HEK293T (cell line): ENCODE results near the gene ANAPC5.

Experiments used
- CTCF ChIA-PET: fragments of 350-600 bp; formaldehyde crosslinking; extraction: SDS; loops from one replicate; lab custom pipeline; 2021; ENCODE audit warnings: antibody characterized with exemption, inconsistent platforms; lab: Yijun Ruan, JAX
- POLR2A ChIA-PET: fragments of 350-600 bp; formaldehyde crosslinking; extraction: SDS; loops from one replicate; lab custom pipeline; 2020; ENCODE audit warnings: antibody characterized with exemption, inconsistent platforms; lab: Yijun Ruan, JAX
- DNase-seq: peaks from one replicate; pipeline ENCODE4 v3.0.0; 2012; ENCODE audit warnings: mixed read lengths; ENCODE audit errors: extremely low spot score
- ARNT ChIP-seq: fragments of 450-650 bp; IDR thresholded peaks from 2 replicates; pipeline ENCODE4 v1.6.1; 2017; ENCODE audit warnings: mild to moderate bottlenecking
- BHLHE40 ChIP-seq: fragments of 450-650 bp; IDR thresholded peaks from 2 replicates; pipeline ENCODE4 v1.6.1; 2016; ENCODE audit warnings: mild to moderate bottlenecking, moderate library complexity, borderline replicate concordance
- CTBP1 ChIP-seq: fragments of 450-650 bp; IDR thresholded peaks from 2 replicates; pipeline ENCODE4 v1.6.1; 2016; ENCODE audit warnings: borderline replicate concordance
- ELF4 ChIP-seq: fragments of 450-650 bp; IDR thresholded peaks from 2 replicates; pipeline ENCODE4 v1.6.1; 2017; ENCODE audit warnings: antibody characterized with exemption
- FOXA1 ChIP-seq: fragments of 450-650 bp; IDR thresholded peaks from 2 replicates; pipeline ENCODE4 v1.6.1; 2016; ENCODE audit warnings: mild to moderate bottlenecking
- FOXK2 ChIP-seq: fragments of 450-650 bp; IDR thresholded peaks from 2 replicates; pipeline ENCODE4 v1.6.1; 2016; ENCODE audit warnings: mild to moderate bottlenecking
- FOXM1 ChIP-seq: fragments of 450-650 bp; IDR thresholded peaks from 2 replicates; pipeline ENCODE4 v1.6.1; 2017; ENCODE audit warnings: mild to moderate bottlenecking, borderline replicate concordance
- HDGF ChIP-seq: fragments of 450-650 bp; IDR thresholded peaks from 2 replicates; pipeline ENCODE4 v1.6.1; 2017; ENCODE audit warnings: antibody characterized with exemption, borderline replicate concordance
- L3MBTL2 ChIP-seq: fragments of 450-650 bp; conservative IDR thresholded peaks from 2 replicates; pipeline ENCODE4 v1.6.1; 2016; ENCODE audit warnings: mild to moderate bottlenecking
- LEF1 ChIP-seq: fragments of 450-650 bp; IDR thresholded peaks from 2 replicates; pipeline ENCODE4 v1.6.1; 2017; ENCODE audit warnings: mild to moderate bottlenecking, borderline replicate concordance
- NFRKB ChIP-seq: fragments of 450-650 bp; IDR thresholded peaks from 2 replicates; pipeline ENCODE4 v1.6.1; 2016; ENCODE audit warnings: mild to moderate bottlenecking, moderate library complexity
- SP1 ChIP-seq: fragments of 450-650 bp; IDR thresholded peaks from 2 replicates; pipeline ENCODE4 v1.6.1; 2017
- SUZ12 ChIP-seq: fragments of 450-650 bp; IDR thresholded peaks from 2 replicates; pipeline ENCODE4 v1.6.1; 2016; ENCODE audit warnings: mild to moderate bottlenecking
- TARDBP ChIP-seq: fragments of 450-650 bp; IDR thresholded peaks from 2 replicates; pipeline ENCODE4 v1.6.1; 2016
- ZNF384 ChIP-seq: fragments of 450-650 bp; IDR thresholded peaks from 2 replicates; pipeline ENCODE4 v1.6.1; 2016
- TF ChIP-seq, protein P1 (sequence below): fragments of 450-650 bp; IDR thresholded peaks from 2 replicates; pipeline ENCODE4 v1.6.1; 2016

The ANAPC5 gene

DNA sequence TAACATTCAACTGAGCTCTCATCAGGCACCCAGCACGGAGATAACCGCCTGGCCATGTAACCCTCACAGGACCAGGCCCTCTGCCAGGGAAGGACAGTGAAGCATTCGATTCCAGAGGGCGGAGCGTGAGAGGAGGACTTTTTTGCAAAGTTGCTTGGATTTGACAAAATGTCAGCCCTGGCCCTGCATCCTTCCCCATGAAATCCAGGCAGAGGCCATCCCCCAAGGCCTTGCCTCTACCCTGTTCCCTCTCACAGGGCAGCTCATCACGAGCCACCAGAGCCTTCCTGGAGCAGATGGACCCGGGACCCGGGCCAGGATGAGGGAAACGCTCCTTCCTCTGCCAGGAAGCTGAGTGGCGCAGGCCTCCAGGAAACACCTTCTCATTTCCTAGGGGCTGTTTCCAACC, 72.7 kb downstream of the ANAPC5 start:
- TF ChIP-seq, protein P1, sequence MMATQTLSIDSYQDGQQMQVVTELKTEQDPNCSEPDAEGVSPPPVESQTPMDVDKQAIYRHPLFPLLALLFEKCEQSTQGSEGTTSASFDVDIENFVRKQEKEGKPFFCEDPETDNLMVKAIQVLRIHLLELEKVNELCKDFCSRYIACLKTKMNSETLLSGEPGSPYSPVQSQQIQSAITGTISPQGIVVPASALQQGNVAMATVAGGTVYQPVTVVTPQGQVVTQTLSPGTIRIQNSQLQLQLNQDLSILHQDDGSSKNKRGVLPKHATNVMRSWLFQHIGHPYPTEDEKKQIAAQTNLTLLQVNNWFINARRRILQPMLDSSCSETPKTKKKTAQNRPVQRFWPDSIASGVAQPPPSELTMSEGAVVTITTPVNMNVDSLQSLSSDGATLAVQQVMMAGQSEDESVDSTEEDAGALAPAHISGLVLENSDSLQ = no peak
- TF ChIP-seq LEF1 (no peak), TARDBP (no peak), BHLHE40 (no peak), FOXA1 (no peak), SP1 (no peak)
- ChIA-PET POLR2A (no interaction called here), CTCF (no interaction called here)
- no peak for DNase-seq

DNA sequence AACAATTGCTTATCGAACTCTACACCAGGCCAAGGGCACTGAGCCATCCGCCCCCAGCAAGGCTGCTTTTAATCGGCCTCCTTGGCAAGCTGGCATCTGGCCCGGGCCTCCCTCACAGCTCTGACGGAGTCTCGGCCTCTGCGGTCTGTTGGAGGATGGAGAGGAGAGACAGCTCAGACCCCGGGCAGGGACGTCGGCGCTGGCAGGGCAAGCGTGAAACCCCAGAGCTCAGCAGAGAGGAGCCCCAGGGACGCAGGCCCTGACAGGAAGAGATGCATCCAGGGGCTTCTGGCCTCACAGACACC, 73.2 kb downstream of the ANAPC5 start:
- no peak for DNase-seq
- ChIA-PET POLR2A (no interaction called here), CTCF (no interaction called here)

GRCh38 chr12:121278169-121279070, 73.8 kb downstream of the ANAPC5 start:
- ChIA-PET CTCF (no interaction called here), POLR2A (no interaction called here)
- no peak for DNase-seq
- no peak for TF ChIP-seq L3MBTL2

More for the DNA sequence above, 73.2 kb downstream of the ANAPC5 start:
- TF ChIP-seq FOXK2 (no peak), CTBP1 (no peak), HDGF (no peak), FOXM1 (no peak), SP1 (no peak), L3MBTL2 (no peak), ZNF384 (no peak), NFRKB (no peak), ARNT (no peak), ELF4 (no peak), SUZ12 (no peak), LEF1 (no peak), TARDBP (no peak), FOXA1 (no peak), BHLHE40 (no peak)
- TF ChIP-seq, protein P1 = no peak

DNA sequence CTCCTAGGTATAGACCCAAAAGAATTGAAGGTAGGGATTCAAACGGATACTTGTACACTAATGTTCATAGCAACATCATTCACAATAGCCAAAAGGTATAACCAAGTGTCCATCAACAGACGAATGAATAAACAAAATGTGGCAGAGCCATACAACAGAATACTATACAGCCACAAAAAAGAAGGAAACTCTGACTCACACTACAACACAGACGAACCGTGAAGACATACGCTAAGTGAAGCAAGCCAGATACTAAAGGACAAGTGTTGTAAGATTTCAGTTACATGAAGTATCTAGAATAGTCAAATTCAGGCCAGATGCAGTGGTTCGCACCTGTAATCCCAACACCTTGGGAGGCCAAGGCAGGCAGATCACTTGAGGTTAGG, 74.8 kb downstream of the ANAPC5 start:
- ChIA-PET POLR2A (no interaction called here), CTCF (no interaction called here)
- TF ChIP-seq L3MBTL2 (no peak), LEF1 (no peak), FOXA1 (no peak), SUZ12 (no peak), NFRKB (no peak), BHLHE40 (no peak)
- no peak for DNase-seq

- DNase-seq = no peak
- ChIA-PET POLR2A (no interaction called here), CTCF (no interaction called here)
- TF ChIP-seq, protein P1 = no peak
- TF ChIP-seq CTBP1 (no peak), NFRKB (no peak), FOXA1 (no peak), ELF4 (no peak), LEF1 (no peak), L3MBTL2 (no peak), FOXM1 (no peak), SP1 (no peak), FOXK2 (no peak), TARDBP (no peak)
Observed at GRCh38 chr12:121274036-121274763, 78.0 kb downstream of the ANAPC5 start.

DNA sequence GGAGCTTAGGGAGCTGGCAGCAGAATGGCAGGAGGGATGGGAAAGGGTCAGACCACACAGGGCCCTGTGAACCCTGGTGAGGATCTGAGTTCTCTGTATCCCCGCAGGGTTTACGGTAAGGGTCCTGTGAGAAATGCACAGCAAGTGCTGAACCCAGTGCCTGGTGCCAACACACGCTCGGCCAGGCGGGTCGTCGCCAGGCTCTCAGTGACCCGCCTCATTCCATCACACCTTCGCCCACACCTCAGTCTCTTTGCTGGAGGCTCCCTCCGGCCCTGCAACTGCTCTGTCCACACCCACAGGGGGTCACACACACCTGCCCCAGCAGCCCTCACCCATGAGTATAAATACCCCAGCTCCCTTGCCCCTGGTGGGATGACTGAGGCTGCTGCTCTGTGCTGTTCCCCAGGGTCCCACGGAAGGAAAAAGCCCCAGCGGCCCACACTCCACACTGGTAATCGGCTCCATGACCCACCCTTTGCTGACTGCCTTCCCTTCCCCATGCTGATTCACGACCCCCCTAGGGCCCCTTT, 78.8 kb downstream of the ANAPC5 start:
- no peak for DNase-seq
- POLR2A ChIA-PET = no interaction called here
- CTCF ChIA-PET = no interaction called here
- TF ChIP-seq FOXA1 = no peak
- TF ChIP-seq, protein P1 = no peak
- TF ChIP-seq CTBP1 = no peak
- no peak for TF ChIP-seq SUZ12
- no peak for TF ChIP-seq L3MBTL2
- TF ChIP-seq ARNT = no peak
- no peak for TF ChIP-seq LEF1
